Lower leg skin (tissue), 3 donors: Measurements from ENCODE around the gene TSPAN10.

Experiments
- POLR2A ChIP-seq, 2 donors: fragments of 450-650 bp; IDR thresholded peaks; one replicate each; pipeline ENCODE4 v1.6.1; 2016 to 2017; ENCODE audit warnings: antibody characterized with exemption in 2 of 2, mild to moderate bottlenecking in 1 of 2, moderate library complexity in 1 of 2
- TF ChIP-seq, protein P1 (sequence below), 3 donors: fragments of 450-650 bp; IDR thresholded peaks; one replicate each; pipeline ENCODE4 v1.5.1; 2016; ENCODE audit warnings: antibody characterized with exemption in 3 of 3, mild to moderate bottlenecking in 3 of 3, moderate library complexity in 2 of 3

DNA sequence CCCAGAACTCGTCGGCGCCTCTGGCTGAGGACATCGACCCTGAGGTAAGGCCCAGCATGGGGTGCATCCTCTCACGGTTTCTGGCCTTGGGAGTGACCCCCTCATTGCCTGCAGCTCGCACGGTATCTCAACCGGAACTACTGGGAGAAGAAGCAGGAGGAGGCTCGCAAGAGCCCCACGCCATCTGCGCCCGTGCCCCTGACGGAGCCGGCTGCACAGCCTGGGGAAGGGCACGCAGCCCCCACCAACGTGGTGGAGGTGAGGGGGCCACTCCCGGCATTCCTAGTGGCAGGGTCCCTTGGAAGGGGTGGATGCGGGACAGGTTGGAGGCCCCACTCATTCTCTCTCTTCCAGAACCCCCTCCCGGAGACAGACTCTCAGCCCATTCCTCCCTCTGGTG, 57.8 kb downstream of the TSPAN10 start:
- TF ChIP-seq, protein P1, sequence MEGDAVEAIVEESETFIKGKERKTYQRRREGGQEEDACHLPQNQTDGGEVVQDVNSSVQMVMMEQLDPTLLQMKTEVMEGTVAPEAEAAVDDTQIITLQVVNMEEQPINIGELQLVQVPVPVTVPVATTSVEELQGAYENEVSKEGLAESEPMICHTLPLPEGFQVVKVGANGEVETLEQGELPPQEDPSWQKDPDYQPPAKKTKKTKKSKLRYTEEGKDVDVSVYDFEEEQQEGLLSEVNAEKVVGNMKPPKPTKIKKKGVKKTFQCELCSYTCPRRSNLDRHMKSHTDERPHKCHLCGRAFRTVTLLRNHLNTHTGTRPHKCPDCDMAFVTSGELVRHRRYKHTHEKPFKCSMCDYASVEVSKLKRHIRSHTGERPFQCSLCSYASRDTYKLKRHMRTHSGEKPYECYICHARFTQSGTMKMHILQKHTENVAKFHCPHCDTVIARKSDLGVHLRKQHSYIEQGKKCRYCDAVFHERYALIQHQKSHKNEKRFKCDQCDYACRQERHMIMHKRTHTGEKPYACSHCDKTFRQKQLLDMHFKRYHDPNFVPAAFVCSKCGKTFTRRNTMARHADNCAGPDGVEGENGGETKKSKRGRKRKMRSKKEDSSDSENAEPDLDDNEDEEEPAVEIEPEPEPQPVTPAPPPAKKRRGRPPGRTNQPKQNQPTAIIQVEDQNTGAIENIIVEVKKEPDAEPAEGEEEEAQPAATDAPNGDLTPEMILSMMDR (IDR thresholded peaks at IDR 0.05), result no peak
- TF ChIP-seq POLR2A (IDR thresholded peaks at IDR 0.05), result no peak
